ENCODE results near the gene CHSY1.

The CHSY1 gene

GRCh38 chr15:101255051-101255395 is 3.2 kb upstream of the CHSY1 start:
- Mint-ChIP-seq H3K27me3 (no peaks in the 10 kb centered on the region), H3K27ac (no peak overlapping the region), H3K4me3 (no peak overlapping the region), H3K36me3 (no peaks in the 10 kb centered on the region), H3K9me3 (no peaks in the 10 kb centered on the region), H3K4me1 (peaks cover 19% of the 10 kb centered on the region)
- ATAC-seq: no peak

- no peaks in the 10 kb centered on the region for H3K9me3 Mint-ChIP-seq
- H3K27ac Mint-ChIP-seq: no peak overlapping the region
- no peak overlapping the region for H3K4me3 Mint-ChIP-seq
- no peaks in the 10 kb centered on the region for H3K27me3 Mint-ChIP-seq
- peaks cover 25% of the 10 kb centered on the region for H3K4me1 Mint-ChIP-seq
- H3K36me3 Mint-ChIP-seq: no peaks in the 10 kb centered on the region
- no peak for ATAC-seq
These were observed 2.6 kb upstream of the CHSY1 start for GRCh38 chr15:101254157-101255050.

- Mint-ChIP-seq H3K4me1 (peaks cover 26% of the 10 kb centered on the region), H3K4me3 (peak overlapping the region; percentile 85), H3K9me3 (no peaks in the 10 kb centered on the region), H3K27me3 (no peaks in the 10 kb centered on the region), H3K36me3 (no peaks in the 10 kb centered on the region), H3K27ac (peak overlapping the region; percentile 90)
- no peak for ATAC-seq
These were observed 988 bp upstream of the CHSY1 start for GRCh38 chr15:101252836-101253235.

- H3K27ac Mint-ChIP-seq: peak overlapping the region; percentile 90
- no peaks in the 10 kb centered on the region for H3K36me3 Mint-ChIP-seq
- peak overlapping the region; percentile 91 for H3K4me3 Mint-ChIP-seq
- peaks cover 43% of the 10 kb centered on the region for H3K4me1 Mint-ChIP-seq
- no peaks in the 10 kb centered on the region for H3K27me3 Mint-ChIP-seq
- H3K9me3 Mint-ChIP-seq: no peaks in the 10 kb centered on the region
- peak; percentile 75 for ATAC-seq
These were observed 697 bp downstream of the CHSY1 start for GRCh38 chr15:101250873-101251829.

GRCh38 chr15:101250341-101250831 is 1.5 kb downstream of the CHSY1 start:
- Mint-ChIP-seq H3K9me3 (no peaks in the 10 kb centered on the region), H3K4me1 (peaks cover 51% of the 10 kb centered on the region), H3K27me3 (no peaks in the 10 kb centered on the region), H3K27ac (peak overlapping the region; percentile 29), H3K4me3 (peak overlapping the region; percentile 87), H3K36me3 (no peaks in the 10 kb centered on the region)
- no peak for ATAC-seq

- Mint-ChIP-seq H3K4me1 (peaks cover 72% of the 10 kb centered on the region), H3K9me3 (no peaks in the 10 kb centered on the region), H3K4me3 (no peak overlapping the region), H3K36me3 (peaks cover 4% of the 10 kb centered on the region), H3K27me3 (no peaks in the 10 kb centered on the region), H3K27ac (peak overlapping the region; percentile 73)
- no peak for ATAC-seq
These were observed 3.6 kb downstream of the CHSY1 start for GRCh38 chr15:101248274-101248673.

- H3K4me1 Mint-ChIP-seq: peaks cover 79% of the 10 kb centered on the region
- no peaks in the 10 kb centered on the region for H3K9me3 Mint-ChIP-seq
- ATAC-seq: peak; percentile 55
- peak overlapping the region; percentile 34 for H3K4me3 Mint-ChIP-seq
- peak overlapping the region; percentile 73 for H3K27ac Mint-ChIP-seq
- H3K27me3 Mint-ChIP-seq: no peaks in the 10 kb centered on the region
- peaks cover 4% of the 10 kb centered on the region for H3K36me3 Mint-ChIP-seq
These were observed 4.8 kb downstream of the CHSY1 start for GRCh38 chr15:101246824-101247745.

GRCh38 chr15:101246391-101246790 is 5.5 kb downstream of the CHSY1 start:
- H3K27ac Mint-ChIP-seq: peak overlapping the region; percentile 73
- peaks cover 4% of the 10 kb centered on the region for H3K36me3 Mint-ChIP-seq
- H3K4me1 Mint-ChIP-seq: peaks cover 82% of the 10 kb centered on the region
- peak; percentile 85 for ATAC-seq
- H3K4me3 Mint-ChIP-seq: peak overlapping the region; percentile 34
- H3K27me3 Mint-ChIP-seq: no peaks in the 10 kb centered on the region
- no peaks in the 10 kb centered on the region for H3K9me3 Mint-ChIP-seq

- H3K36me3 Mint-ChIP-seq: peaks cover 4% of the 10 kb centered on the region
- H3K4me3 Mint-ChIP-seq: no peak overlapping the region
- no peaks in the 10 kb centered on the region for H3K9me3 Mint-ChIP-seq
- no peaks in the 10 kb centered on the region for H3K27me3 Mint-ChIP-seq
- ATAC-seq: no peak
- peaks cover 74% of the 10 kb centered on the region for H3K4me1 Mint-ChIP-seq
- H3K27ac Mint-ChIP-seq: peak overlapping the region; percentile 73
These were observed 6.8 kb downstream of the CHSY1 start for GRCh38 chr15:101244889-101245668.

GRCh38 chr15:101244036-101244781 is 7.6 kb downstream of the CHSY1 start:
- H3K36me3 Mint-ChIP-seq: peaks cover 4% of the 10 kb centered on the region
- H3K4me1 Mint-ChIP-seq: peaks cover 75% of the 10 kb centered on the region
- no peak for ATAC-seq

GRCh38 chr15:101243420-101243819 is 8.4 kb downstream of the CHSY1 start:
- H3K4me1 Mint-ChIP-seq: peaks cover 79% of the 10 kb centered on the region
- no peak for ATAC-seq
- peaks cover 4% of the 10 kb centered on the region for H3K36me3 Mint-ChIP-seq
- peak overlapping the region; percentile 73 for H3K27ac Mint-ChIP-seq
- no peak overlapping the region for H3K4me3 Mint-ChIP-seq
- no peaks in the 10 kb centered on the region for H3K27me3 Mint-ChIP-seq
- H3K9me3 Mint-ChIP-seq: no peaks in the 10 kb centered on the region

More at GRCh38 chr15:101244036-101244781, 7.6 kb downstream of the CHSY1 start:
- Mint-ChIP-seq H3K4me3 (no peak overlapping the region), H3K27ac (peak overlapping the region; percentile 73), H3K9me3 (no peaks in the 10 kb centered on the region), H3K27me3 (no peaks in the 10 kb centered on the region)

- Mint-ChIP-seq H3K36me3 (peaks cover 4% of the 10 kb centered on the region), H3K9me3 (no peaks in the 10 kb centered on the region), H3K4me3 (peak overlapping the region; percentile 26), H3K4me1 (peaks cover 75% of the 10 kb centered on the region), H3K27me3 (no peaks in the 10 kb centered on the region), H3K27ac (peak overlapping the region; percentile 73)
- no peak for ATAC-seq
These were observed 8.9 kb downstream of the CHSY1 start for GRCh38 chr15:101242999-101243336.

- Mint-ChIP-seq H3K9me3 (no peaks in the 10 kb centered on the region), H3K27ac (peak overlapping the region; percentile 73), H3K36me3 (peaks cover 5% of the 10 kb centered on the region), H3K4me3 (peak overlapping the region; percentile 26), H3K27me3 (no peaks in the 10 kb centered on the region), H3K4me1 (peaks cover 70% of the 10 kb centered on the region)
- ATAC-seq: peak; percentile 80
These were observed 9.5 kb downstream of the CHSY1 start for GRCh38 chr15:101242160-101242998.
